ENCODE measurements around the gene UTP18. TPM values are rescaled to one million over a fixed set of nuclear protein-coding genes. Genes with fewer than 3 reads are reported as not detected.

The UTP18 gene
- total and polyA plus RNA-seq, 10 of the 15 experiments (the other 5 are each of a cell fraction or from before 2014, with no cell fraction given) = 31.0 to 111 (median 58.8) TPM

GRCh38 chr17:51269991-51270390 lies 9.6 kb downstream of the UTP18 start:
- ChIA-PET SMC1A (ENCODE audit: uncharacterized antibody, unreplicated experiment) (interaction anchor here (1.2 kb wide), 1 partner anchor 16 kb away, joined by 4 read pairs; no protein-coding TSS in a partner anchor), RAD21 (ENCODE audit: unreplicated experiment) (no interaction called here), CTCF (interaction anchor here (1.4 to 1.5 kb wide), 2 partner anchors 8 to 28 kb away, joined by 5 to 7 read pairs; no protein-coding TSS in a partner anchor), POLR2A (no interaction called here)
- no TSS peak for BruUV-seq (replicated peaks)
- TF ChIP-seq PAX5 (IDR thresholded peaks at IDR 0.05; ENCODE audit: borderline replicate concordance, low read depth, low read length) = no peak
- TF ChIP-seq POLR2AphosphoS5 (IDR thresholded peaks at IDR 0.05; ENCODE audit: low read length) = no peak
- TF ChIP-seq SREBF1 (IDR thresholded peaks at IDR 0.05; ENCODE audit: low read length) = no peak
- TF ChIP-seq ZBTB4 (CRISPR knock-in tag; IDR thresholded peaks at IDR 0.05) = no peak
- no peak for TF ChIP-seq POLR2A (IDR thresholded peaks at IDR 0.05; ENCODE audit: low read depth, low read length)
- no peak for TF ChIP-seq RB1 (IDR thresholded peaks at IDR 0.05; ENCODE audit: borderline replicate concordance)
- no peak for TF ChIP-seq ZBTB40 (IDR thresholded peaks at IDR 0.05; ENCODE audit: borderline replicate concordance)
- no peak for TF ChIP-seq MYC (IDR thresholded peaks at IDR 0.05; ENCODE audit: insufficient read depth, insufficient read length, insufficient replicate concordance, low read length, severe bottlenecking)
- TF ChIP-seq RELB (IDR thresholded peaks at IDR 0.05; ENCODE audit: low read depth) = no peak
- no peak for TF ChIP-seq RAD51 (IDR thresholded peaks at IDR 0.05)
- Histone ChIP-seq H3K9me3 (replicated peaks; ENCODE audit: control insufficient read depth, insufficient read depth, low read length) (no peaks in the 10 kb centered on the region), H4K20me1 (ENCODE audit: control insufficient read depth, insufficient read depth) (no peaks in the 10 kb centered on the region), H3K27ac (ENCODE audit: control insufficient read depth, insufficient read depth) (no peak overlapping the region), H3K79me2 (ENCODE audit: control insufficient read depth, insufficient read depth, low read length) (peaks cover 8% of the 10 kb centered on the region), H3K4me2 (ENCODE audit: control insufficient read depth, insufficient read depth) (no peak overlapping the region), H2AFZ (ENCODE audit: control insufficient read depth, low read depth, low read length) (no peak overlapping the region), H3K9ac (ENCODE audit: control insufficient read depth, insufficient read depth, low read length) (no peak overlapping the region), H3K4me1 (ENCODE audit: control insufficient read depth, insufficient read depth, low read length) (no peaks in the 10 kb centered on the region), H3K4me3 (no peak overlapping the region), H3K36me3 (ENCODE audit: control insufficient read depth in 2 of 2, insufficient read depth in 2 of 2, low read length in 1 of 2) (peaks cover 2 to 25% of the 10 kb centered on the region in 2 experiments), H3K27me3 (replicated peaks in 1 of 2; ENCODE audit: control insufficient read depth in 2 of 2, insufficient read depth in 2 of 2, low read length in 1 of 2) (no peaks in the 10 kb centered on the region)
- no peak for ATAC-seq
- 97% methylated on average over 6 of the region's 6 CpGs for WGBS (ENCODE audit: insufficient coverage, insufficient replicate concordance, low lambda C conversion rate, missing lambda C conversion rate)
- in situ Hi-C loops (cut with MboI) (no loop called here), intact Hi-C loops (cut with micrococcal nuclease; ENCODE audit: unreplicated experiment) (no loop called here)
- DNase-seq (ENCODE audit: low read depth, low spot score) = no peak
- FAIRE-seq = no peak

Data from GM12878 (cell line).